HG03025 (cell line): Measurements from ENCODE around the gene SYPL1.

Experiments used
- ATAC-seq: cut with Tn5 transposase; IDR thresholded peaks from one replicate; pipeline ENCODE4 v1.9.1; 2021; ENCODE audit warnings: mild to moderate bottlenecking, moderate library complexity; ENCODE audit not compliant: unreplicated experiment, low FRiP score

The SYPL1 gene

DNA sequence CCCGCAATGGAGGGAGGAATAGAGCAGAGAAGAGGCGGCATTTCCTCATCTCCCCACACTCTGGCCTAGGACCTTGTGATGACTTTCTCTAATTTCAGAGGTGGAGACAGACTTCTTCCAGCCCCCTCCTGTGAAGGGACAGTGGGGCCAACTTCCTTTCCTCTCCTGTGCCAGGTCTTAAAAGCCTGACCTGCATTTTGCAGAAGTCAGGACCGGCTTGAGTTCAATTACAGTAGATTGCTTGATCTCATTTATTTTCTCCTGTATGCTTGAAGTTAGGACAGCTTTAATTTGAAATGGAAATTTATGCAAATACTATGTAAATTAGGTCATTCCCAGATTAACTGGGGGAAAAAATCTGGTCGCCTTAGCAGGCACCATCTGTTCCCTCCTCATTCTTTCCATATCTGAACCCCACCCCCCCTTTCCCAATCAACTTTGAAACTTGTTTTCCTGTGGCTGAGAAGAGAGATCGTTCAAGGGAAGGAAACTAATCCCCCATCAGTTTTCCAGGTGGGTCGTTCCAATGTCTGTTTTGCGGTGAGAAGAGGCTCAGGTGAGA is 57.1 kb downstream of the SYPL1 start:
- no peak for ATAC-seq

DNA sequence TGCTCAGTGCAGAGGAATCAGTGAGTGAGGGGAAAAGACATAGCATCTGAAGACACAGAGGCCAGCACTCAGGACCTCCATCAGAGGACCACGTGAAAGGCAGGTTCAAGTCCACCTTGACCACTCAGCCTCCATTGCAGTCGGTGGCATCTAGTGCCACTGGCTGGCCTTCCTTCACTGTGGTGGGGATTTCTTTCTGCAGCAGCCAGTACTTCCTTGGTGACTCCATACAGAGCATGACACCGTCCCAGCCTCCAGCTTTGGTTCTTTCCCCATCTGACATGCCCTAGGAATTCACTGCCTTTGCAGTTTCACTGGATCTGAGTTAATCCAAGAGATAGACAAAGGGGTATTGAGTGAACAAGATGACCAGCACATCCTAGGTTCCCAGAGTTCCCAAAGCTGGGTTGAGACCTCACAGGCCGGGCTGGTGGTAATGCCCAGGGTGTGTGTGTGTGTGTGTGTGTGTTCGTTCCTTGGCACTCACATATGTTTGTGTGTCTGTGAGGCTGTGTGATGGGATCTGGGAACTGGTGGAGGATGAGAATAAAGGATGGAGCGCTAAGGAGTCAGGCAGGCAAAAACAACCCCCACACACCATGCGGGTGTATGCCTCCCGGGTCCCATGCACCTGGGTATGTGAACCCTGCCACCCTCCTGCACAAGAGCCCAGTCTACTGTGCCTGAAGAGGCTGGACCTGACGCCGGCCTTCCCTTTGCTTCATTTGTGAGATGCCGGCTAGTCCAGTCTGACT is 57.8 kb downstream of the SYPL1 start:
- no peak for ATAC-seq

DNA sequence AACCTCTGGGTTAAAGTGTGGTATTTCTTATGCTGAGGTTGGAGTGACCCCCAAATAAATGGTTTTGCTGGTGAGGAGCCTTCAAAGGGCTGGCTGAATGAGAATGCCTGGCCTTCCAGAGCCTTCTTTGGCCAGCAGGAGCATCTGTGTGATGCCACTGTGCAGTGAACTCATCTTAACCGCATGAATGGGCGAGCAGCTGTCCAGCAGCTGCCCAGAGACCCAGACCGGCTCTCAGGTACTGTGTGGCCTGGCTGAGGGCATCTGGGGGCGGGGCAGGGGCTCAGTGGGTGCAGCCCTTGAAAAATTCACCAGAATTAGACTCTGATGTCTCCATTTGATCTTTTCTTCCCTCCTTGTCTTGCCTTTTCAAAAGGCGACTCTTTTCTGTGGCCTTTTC is 59.0 kb downstream of the SYPL1 start:
- ATAC-seq: no peak

DNA sequence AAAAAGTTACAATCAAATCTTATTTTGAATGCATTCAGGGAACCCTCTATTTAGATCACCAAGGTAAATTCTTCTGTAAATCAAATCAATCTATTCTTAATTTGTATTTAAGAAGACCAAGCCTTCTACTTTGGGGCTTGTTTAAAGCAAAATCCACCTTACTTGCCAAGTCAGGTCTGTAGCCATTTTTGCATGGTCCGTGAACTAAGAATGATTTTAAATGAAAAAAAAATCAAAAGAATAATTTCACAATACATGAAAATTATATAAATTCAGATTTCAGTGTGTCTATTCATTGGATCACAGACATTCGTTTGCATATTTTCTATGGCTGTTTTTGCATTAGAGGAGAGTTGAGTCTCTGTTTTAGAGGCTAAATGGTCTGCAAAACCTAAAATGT is 59.4 kb downstream of the SYPL1 start:
- no peak for ATAC-seq

DNA sequence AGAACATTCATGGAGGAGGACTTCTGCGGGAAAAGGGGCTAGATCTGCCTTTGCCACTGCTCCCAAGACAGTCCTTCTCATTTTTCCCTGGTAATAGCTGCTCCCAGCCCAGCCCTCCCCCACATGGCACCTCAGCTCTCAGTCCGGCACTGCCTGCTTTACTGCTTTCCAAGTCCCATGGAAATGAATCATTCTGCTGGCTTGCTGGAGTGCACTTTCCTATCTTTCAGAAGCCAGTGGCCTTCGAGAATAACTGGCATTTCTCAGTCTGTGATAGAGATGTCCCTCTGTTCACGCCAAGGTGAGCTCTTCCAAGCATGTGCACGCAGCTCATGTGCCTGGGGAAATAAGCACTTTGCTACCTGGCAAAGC is 61.4 kb downstream of the SYPL1 start:
- no peak for ATAC-seq

DNA sequence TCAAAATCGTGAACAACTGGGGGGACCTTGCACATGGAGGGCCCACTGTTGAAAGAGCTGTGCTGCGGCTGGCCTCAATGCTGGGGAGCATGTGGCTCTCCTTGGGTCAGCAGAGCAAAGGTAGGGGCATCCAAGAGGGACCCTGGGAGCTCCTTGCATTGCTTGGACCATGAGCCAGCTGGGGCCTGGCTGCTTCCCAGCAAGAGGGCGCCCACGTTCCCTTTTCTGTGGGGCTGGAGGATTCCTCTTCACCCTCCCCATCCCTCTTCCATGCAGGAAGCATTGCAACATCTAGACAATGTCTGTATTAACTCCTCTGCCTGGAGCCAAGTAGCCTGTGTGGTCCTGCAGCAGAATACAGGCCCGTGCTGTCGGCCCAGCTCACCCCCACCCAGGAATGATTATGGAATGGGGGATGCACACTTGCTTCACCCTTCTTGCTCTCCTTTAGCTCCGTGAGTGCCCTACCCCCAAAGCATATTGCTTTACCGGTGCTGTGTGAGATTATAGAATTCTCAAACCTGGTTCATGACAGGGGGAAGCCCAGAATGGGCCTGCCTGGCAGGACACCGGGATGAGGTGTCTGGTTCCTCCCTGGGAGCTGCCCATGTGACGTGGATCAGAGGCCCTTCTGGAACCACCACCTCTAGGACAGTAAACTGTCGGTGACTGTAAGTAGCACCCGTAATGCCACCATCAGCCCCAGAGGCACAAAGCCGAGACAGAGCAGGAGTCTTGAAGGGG is 61.9 kb downstream of the SYPL1 start:
- ATAC-seq: no peak

DNA sequence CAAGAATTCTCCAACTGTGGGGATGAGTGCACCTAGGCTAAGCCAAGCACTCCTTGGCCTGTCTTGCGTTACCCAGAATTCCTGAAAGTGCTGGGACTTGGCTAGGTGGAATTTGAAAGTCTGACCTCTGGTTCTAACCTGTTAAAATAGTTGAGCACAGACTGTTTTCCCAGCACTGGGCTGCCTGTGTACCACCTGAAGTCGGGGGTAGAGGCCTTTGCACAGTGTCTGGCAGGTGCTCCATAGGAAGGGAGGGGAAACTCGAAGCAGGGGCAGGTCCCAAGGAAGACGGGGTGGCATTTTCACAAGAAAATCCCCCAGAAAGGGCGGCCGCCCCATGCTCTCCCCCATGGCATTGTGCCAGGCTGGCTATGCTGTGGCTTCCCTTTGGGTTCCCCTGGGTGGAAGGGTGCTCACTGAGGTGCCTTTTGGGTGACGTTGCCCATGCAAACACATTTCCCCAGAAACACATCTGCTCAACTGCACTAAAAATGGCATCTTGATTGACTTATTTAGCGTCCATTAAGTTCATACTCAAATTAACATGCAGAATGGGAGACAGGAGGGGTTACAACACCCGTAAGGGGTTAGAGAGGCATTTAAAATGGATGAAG is 62.9 kb downstream of the SYPL1 start:
- no peak for ATAC-seq

DNA sequence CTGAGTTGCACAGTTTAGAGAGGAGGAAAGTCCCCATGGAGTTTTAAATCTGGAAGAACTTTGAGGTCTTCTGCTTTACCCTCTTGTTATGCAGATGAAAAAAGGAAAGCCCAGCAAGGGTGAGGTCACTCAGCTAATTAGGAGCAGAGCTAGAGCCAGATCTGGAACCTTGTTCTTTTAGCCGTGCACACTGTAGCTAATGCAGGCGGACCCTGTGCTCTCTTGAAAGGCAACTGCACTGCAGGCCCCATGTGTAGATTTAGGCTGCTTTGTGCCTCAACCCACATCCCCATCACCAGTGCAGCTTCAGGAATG is 63.4 kb downstream of the SYPL1 start:
- no peak for ATAC-seq

DNA sequence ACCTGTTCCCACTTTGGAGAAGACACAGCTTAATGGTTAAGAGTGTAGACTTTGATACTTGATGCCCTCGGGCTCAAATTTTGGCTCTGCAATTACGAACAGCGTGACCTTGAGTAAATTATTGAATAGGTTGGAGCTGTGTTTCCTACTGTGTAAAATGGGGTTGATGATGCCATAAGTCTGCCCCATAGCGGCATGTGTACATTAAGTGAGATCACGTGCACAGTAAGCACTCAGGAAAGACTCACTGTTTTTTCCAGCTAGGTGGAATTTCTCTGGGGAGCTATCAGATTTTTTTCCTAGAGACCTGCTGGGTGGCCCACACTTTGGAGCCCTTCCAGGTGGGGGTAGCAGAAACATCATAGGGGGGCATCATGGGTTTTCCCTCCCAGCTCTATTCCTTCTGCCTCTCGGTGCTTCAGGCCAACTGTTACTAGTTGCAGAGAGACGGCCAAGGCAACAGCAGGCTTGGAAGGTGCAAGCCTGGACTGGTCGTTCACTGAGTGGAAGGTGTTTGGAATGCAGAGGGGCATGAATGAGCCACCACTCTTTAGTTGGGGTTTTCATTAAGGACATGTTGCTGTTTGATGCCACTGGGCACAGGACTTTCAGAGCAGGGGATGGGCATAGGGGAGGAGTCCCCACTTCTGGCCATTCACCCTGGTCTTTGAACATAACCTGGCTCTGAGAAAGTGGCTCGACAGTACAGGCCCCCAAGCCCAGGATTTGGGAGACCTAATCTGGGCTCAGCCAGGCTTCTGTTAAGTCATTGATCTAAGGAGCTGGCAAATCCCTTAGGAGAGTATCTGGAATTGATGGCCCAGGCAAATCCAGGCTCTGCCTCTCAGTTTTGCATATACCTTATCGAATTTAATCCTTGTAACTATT is 64.0 kb downstream of the SYPL1 start:
- ATAC-seq: no peak

DNA sequence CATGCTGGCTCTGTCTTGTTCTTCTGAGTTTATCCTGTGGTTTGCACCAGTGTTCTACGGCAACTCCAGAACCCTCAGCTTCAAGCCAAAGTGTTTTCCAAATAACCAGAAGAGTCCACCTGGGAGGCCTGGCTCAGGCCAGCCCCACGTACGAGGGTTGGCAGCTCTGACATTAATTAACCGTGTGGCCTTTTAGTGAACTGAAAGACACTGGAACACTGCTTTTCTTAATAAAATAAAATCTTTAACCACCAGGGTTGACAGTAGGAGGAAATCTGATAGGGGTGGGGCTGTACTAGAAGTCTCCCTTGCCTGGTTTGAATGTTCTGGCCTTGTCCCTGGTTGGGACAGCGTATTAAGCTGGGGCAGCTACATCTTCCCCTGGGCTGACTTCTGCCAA is 64.9 kb downstream of the SYPL1 start:
- no peak for ATAC-seq

DNA sequence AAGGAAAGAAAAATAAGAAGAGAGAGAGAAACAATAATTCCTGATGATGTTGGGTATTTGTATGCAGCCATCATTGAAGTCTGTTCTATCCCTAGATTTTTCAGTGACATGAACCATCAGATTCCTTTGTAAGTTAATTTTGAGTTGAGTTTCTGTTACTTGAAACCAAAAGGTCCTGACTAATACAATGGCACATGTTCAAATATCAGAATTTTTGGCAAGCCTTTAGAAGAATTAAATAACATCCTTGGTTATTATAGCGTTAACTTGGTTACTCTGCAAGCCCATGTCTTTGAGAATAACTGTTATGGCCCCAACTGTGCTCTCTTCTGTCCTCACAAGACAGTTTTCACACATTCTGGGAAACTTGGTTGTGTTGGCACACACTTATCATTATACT is 66.5 kb downstream of the SYPL1 start:
- no peak for ATAC-seq

DNA sequence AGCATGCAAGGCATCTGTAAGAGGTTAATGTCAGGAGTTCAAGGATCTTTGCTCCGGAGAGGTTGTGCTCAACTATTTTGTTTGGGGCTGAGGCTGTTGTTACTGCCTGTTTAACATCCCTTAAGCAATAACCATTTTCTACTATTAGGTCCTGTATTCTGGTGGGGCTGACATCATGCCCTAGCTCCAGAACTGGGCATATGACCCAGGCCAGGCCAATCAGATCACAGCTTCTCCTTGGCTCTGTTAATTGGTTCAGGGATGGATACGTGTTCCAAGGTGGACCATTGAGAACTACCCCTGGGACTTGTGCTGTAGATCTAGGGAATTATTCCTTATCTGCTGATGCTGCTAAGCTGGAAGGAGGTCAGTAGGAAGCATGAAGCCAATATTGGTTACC is 67.0 kb downstream of the SYPL1 start:
- no peak for ATAC-seq

DNA sequence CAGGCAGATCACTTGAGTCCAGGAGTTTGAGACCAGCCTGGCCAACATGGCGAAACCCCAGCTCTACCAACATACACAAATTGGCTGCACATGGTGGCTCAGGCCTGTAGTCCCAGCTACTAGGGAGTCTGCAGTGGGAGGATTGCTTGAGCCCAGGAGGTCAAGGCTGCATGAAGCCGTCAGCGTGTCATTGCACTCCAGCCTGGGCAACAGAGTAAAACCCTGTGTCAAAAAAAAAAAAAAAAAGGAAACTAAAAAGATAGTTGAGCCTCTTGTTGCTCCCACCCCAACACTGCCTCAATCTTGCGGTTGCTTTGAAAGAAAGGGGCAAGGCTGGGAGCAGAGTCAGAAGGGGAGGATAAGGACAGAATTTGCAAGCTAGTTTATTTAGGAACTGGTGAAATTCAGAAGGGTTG is 69.9 kb downstream of the SYPL1 start:
- no peak for ATAC-seq

DNA sequence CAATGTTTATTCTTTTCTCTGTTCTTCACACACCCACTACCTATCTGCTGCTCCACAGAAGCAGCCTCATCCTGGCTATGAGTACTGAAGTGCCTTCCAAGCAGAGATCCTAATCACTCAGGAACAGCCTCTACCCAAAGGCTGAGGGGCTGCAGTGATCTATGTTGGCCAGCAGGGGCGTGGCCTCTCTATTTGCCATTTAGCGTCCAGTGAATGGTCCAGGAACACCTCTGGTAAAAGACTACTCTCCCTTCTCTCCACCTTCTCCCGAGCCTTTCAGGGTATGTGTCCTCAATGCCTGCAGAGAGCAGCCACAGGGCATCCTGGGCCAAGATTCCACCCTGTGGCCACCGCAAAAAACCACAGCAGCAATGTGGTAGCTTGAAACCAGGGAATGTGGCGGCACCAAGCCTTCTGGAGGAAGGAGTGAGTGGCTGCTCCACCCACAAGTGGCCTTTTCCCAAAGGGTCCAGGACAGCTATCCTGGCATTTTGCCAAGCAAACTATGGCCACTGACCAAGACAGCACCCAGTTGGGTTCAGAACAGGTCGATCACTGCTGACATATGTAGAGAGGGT is 70.9 kb downstream of the SYPL1 start:
- ATAC-seq: no peak
